Fibroblast of skin of right quadriceps (primary cell): ENCODE measurements around the gene C1D.

Source experiments
- DNase-seq: peaks from one replicate; pipeline ENCODE4 v3.0.0-alpha.2; 2013

C1D gene

DNA sequence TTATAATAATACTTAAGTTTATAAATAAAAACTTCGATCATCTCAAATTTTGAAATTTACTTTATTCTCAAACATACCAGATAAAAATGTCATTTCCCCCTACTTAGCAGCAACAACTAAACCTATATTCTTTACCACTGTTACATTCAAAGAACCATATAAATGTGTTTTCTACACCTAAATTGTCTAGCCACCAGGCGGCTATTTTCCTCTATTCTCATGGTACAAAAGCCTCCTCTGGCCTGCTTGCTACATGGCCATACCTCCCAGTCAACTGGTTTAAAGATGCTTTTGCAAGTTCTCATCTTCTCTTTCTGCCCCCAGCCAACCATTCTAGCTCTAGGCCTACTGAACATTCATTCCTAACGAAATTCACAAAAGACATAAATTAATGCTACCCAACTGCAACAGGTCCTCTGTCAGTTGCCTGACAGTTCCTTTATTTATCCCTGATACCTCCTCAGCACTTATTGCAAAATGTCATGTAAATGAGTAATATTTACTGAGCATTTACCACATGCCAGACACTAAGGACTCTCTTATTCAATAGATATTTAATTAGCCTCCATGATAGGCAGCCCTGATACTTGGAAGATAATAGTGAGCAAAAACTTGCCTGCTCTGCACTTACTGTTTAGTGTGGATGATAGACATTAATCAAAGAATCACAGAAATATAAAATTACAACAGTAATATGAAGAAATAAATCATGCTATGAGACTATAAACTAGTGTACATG is 5.0 kb downstream of the C1D start:
- DNase-seq, result no peak

GRCh38 chr2:68052717-68053422 is 9.9 kb downstream of the C1D start:
- DNase-seq, result no peak

- DNase-seq, result no peak
Measured at GRCh38 chr2:68050353-68050752, 12.5 kb downstream of the C1D start.

DNA sequence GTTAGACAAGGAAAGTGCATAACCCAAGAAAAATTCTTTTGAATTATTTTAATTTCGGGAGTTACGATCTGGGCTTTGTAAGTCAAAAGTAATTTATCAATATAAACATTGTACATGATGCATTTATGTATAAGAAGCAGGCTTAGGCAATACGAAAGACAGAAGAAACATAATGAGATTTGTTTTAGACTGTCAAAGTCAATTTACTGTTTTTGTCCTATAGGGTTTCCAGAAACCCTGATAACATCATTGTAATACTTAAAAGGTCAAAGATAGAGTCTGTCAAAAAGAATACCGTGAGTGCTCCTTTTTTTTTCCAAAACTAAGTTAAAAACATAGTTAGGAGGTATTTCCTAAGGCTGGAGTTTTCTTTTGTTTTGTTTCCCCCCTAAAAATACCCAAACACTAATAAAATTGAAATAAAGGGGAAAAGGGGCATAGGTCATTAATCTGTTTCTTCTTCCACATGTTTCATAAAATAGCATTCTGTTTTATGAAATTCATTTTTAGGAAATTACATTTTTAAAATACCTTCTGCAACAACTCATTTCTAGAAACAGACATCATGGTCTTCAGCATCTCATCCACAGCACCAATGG is 16.1 kb downstream of the C1D start:
- no peak for DNase-seq

DNA sequence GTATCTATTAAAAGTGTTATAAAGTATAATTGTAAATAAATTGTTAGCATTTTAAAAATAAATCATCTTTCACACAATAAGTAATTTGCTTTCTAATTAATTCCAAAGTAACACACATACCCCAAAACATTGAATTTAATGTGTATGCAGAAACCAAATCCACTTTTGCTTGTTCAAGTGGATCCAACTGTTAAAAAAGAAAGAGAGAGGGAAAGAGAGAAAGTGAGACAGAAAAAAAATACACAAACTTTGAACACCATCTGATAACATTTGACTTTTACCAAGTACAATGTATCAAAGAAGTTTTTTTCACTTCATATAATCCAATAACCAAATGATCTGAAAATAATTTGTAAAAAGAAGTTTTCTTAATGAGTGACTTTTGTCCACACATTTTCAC is 16.6 kb downstream of the C1D start:
- no peak for DNase-seq

- DNase-seq, result peak; percentile 18
Measured at GRCh38 chr2:68045342-68045741, 17.5 kb downstream of the C1D start.

- DNase-seq, result peak; percentile 79
Measured at GRCh38 chr2:68044099-68044498, 18.7 kb downstream of the C1D start.

GRCh38 chr2:68043695-68044094 is 19.1 kb downstream of the C1D start:
- DNase-seq, result no peak

- DNase-seq, result no peak
Measured at GRCh38 chr2:68043032-68043431, 19.8 kb downstream of the C1D start.

DNA sequence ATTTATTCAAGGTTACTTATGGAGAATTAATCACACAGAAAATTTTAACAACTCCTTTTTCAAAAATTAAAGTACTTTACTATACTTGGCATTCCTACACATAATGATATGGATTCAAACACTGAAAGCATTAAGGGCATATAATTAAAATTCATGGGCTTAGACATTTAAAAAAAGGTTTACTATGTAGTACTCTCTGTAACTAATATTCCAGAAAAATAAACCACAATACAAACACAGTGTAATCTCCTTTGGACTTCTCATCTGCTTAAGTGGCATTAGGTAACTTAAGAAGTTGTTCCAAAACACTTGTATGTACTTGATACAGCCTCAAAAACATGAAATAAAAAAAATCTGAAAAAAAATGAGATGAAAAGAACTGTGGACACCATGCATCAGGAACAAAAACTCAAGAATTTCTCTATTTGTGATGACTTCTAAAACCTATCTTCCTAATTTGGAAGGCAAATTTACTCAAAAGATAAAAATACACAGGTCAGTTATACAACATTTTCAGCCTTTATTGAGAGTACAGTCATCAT is 21.0 kb downstream of the C1D start:
- no peak for DNase-seq

DNA sequence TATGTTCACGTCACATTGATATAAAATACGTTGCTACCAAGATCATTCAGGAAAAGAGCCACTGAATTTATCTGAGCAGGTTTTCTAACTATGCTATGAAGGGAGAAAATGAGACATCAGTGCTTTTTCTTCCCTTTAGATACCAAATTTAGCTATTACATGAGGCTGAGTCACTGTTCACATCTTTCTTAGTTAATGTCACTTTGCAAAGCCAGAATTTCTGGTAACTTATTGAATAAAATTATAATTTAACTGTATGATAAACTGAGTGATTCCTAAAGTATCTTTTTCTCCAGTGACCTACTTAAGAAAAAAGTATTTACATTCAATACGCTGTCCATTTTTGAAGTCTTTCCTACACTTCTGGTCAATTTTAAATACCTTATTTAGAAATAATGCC is 22.7 kb downstream of the C1D start:
- DNase-seq, result no peak

DNA sequence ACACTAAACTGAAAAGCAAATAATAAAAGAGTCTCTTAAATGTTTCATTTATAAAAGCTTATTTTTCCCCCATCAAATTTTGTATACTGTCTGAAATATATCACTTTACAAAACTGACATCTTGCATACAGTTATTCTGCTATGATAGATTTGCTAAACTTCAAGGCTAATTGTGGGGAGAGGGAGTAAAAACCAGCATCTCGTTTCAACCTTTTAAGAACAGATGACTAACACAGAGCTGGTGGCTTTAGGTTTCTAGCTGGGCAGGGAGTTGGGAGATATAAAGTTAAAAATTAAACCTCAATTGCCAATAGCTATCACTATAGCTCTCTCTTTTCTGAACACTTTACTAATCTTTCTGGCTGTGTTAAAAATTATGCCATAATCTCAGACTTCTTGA is 23.5 kb downstream of the C1D start:
- DNase-seq, result no peak

- no peak for DNase-seq
Measured at GRCh38 chr2:68032702-68033101, 30.1 kb downstream of the C1D start.

DNA sequence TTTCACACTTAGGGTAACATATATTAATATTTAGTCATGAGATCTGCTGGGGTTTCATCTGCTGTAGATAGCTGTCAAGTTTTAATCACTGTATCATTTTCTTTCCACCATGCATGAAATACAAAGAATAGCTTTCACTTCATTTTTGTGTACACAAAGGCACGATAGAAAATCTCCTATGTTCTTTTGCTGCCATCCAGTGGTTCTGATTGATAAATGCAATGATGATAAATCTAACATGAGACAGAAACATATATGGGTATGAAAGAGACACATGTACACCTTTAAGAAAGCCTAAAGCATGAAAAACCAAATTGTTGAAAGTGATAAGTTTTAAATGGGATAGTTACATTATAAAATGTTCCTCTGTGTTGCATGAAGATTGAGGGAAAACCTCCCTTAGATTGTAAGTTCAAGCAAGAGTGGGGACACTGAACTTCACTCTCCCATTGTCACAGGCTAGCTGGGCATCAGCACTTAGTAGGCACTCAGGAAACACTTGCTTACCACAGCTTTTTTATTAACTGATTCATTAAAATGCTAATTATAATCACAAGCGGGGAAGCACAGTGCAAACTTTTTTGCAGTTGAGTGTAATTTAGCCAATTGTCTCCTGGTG is 31.2 kb downstream of the C1D start:
- peak; percentile 68 for DNase-seq

DNA sequence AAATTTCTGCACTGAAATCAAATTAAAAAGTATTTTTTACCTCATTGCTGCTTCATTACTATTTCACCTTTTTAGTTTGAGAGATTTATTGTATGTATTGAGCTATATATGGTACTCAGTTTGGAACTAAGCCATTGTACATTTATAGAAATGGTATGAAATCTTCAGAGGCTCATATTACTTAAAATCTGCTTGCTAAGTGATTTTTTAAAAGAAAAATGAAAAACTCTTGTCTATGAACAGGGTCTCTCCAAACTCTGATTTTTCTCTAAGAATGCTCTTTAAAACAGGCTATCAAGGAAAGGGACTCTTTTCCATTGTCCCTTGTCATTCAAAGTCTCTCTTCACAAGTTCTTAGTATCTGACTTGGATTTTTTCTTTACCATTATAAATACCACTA is 31.8 kb downstream of the C1D start:
- DNase-seq, result no peak

GRCh38 chr2:68030529-68030928 is 32.3 kb downstream of the C1D start:
- DNase-seq, result no peak

DNA sequence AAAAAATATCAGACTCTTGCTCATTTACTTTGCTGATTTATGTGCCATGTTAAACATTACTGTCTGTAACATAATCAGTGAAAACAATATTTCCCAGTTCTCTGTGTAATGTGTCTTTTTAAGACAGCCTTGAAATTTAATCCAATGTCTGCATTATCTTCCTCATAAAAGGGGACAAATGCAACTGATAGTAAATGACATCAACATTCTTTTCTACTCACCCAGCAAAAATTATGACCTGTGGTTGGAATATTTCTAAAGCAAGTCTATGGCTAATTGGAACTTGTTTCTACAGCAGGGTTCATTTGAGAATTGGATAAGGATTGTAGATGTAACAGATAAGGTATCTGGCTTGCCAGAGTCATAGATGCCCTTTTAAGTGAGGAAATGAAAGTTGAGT is 34.8 kb downstream of the C1D start:
- peak; percentile 68 for DNase-seq

DNA sequence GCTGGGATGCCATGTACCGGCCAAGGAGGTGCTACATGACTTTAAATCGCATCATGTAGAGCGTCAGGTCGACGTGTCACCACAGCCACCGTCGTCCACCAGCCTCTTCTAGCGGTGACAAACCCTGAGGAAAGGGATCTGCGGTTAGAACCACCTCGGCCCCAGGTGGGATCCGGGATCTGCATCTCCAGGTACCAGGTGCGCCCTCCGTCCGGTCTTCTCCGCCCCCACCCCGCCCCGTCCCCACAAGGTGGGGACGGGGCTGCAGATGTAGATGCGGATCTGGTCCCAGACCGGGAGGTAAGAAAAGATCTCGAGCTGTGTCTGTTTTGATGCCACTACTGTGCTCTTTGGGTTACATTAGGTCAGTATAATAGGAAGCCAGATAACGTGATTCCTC is 38.4 kb downstream of the C1D start:
- DNase-seq, result no peak

DNA sequence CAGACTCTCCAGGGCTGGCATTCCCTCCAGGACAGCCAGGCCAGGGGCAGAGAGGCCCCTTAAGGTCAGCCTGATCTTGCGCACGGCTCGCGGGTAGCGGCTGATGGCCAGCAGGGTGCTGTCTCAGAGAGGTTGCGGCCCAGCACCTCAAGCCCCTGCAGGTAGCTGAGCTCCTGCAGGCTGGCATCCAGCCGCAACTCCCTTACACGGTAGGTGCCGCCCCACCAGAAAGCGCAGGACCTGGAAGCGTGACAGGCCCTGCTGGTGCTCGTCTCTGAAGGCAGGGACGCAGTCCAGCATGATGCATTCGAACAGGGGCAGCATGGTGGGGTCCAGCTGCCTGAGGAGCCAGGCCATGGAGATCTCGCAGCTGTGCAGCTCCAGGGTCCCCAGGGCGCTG is 38.9 kb downstream of the C1D start:
- no peak for DNase-seq

DNA sequence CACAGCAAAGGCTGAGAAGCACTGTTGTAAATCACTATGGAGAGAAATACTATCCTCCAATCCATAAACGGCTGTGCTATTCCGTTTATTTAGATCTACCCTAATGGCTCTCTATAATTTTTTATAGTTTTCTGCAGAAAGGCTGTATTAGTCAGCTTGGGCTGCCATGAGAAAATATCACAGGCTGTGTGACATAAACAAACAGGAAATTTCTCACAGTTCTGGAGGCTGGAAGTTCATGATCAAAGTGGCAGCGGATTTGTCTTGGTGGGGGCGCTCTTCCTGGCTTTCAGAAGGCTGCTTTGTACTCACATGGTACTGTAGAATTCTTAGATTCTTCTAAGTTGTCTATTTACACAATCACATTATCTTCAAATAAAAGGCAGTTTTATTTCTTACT is 44.1 kb downstream of the C1D start:
- DNase-seq, result no peak

DNA sequence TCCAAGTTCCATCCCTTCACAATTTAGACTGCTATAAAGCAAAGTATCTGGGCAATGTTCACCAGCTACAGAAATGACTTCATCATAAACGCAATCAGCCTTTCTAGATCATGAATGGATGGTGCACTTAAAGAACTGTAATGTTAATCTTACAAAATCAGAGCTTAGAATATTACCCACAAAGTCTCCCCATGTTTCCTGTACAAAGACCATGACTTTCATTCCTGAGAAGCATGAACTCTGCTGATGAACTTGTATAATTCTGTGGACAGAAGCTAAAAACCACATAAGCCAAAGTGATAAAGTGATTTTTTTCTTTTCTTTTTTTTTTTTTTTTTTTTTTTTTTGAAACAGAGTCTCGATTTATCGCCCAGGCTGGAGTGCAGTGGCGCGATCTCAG is 53.3 kb downstream of the C1D start:
- DNase-seq, result no peak

GRCh38 chr2:68000170-68000825 is 62.5 kb downstream of the C1D start:
- DNase-seq, result peak; percentile 29

GRCh38 chr2:67999332-67999731 is 63.5 kb downstream of the C1D start:
- no peak for DNase-seq
